T-helper 17 cell (primary cell): Measurements from ENCODE around the gene ADCY4. TPM values are rescaled to one million over a fixed set of nuclear protein-coding genes. Genes with fewer than 3 reads are reported as not detected.
"Not testable (repeated sequence)": the region's sequence is repeated elsewhere in the genome, so short reads cannot be mapped to it uniquely, and the experiment has no call there.

ENCODE experiments used
- ATAC-seq: fragments of 150-1000 bp; cut with Tn5 transposase; 2 replicates; pipeline ENCODE4 v1.10.0; 2021; ENCODE audit warnings: mild to moderate bottlenecking, moderate library complexity
- DNase-seq, 3 donors: peaks; one replicate each; pipeline versions ENCODE4 v3.0.0 to v3.0.0-alpha.2; 2020 to 2021
- H3K9me3 ChIP-seq: one replicate; pipeline ENCODE4 v1.7.0; 2013; ENCODE audit warnings: low read length, mild to moderate bottlenecking; ENCODE audit not compliant: control insufficient read depth, poor library complexity, severe bottlenecking
- H3K27ac Mint-ChIP-seq: one replicate; pipeline ENCODE4 v1.8.0; 2022; ENCODE audit warnings: mild to moderate bottlenecking, moderate library complexity, mixed read lengths
- H3K27me3 Mint-ChIP-seq: one replicate; pipeline ENCODE4 v1.8.0; 2022; ENCODE audit warnings: mixed read lengths
- H3K36me3 Mint-ChIP-seq: one replicate; pipeline ENCODE4 v1.8.0; 2022; ENCODE audit warnings: low read depth, mixed read lengths
- H3K4me1 Mint-ChIP-seq: one replicate; pipeline ENCODE4 v1.8.0; 2022; ENCODE audit warnings: mild to moderate bottlenecking, mixed read lengths
- H3K4me3 Mint-ChIP-seq: one replicate; pipeline ENCODE4 v1.8.0; 2022; ENCODE audit warnings: mild to moderate bottlenecking, moderate library complexity, mixed read lengths
- total RNA-seq, 4 donors: library from RNA in 2 of 4; stranded (reverse) in 2 of 4; gene quantifications; one replicate each; pipeline ENCODE4 v1.2.3 and lab custom pipeline; 2022 to 2026

ADCY4 gene
- total RNA-seq, 2 donors from 2014 or later: 5.4 to 7.9 TPM

- no peak for ATAC-seq
- Mint-ChIP-seq H3K27ac (no peak overlapping the region), H3K27me3 (peaks cover 57% of the 10 kb centered on the region), H3K4me1 (peaks cover 20% of the 10 kb centered on the region), H3K4me3 (no peak overlapping the region), H3K36me3 (peaks cover 4% of the 10 kb centered on the region)
- H3K9me3 ChIP-seq: no peaks in the 10 kb centered on the region
- DNase-seq: no peak
Measured at GRCh38 chr14:24362241-24362960, 27.5 kb upstream of the ADCY4 start.

- Mint-ChIP-seq H3K4me1 (peaks cover 12% of the 10 kb centered on the region), H3K27ac (no peak overlapping the region), H3K27me3 (peaks cover 50% of the 10 kb centered on the region), H3K36me3 (peaks cover 4% of the 10 kb centered on the region), H3K4me3 (no peak overlapping the region)
- DNase-seq: no peak
- H3K9me3 ChIP-seq: no peaks in the 10 kb centered on the region
- no peak for ATAC-seq
Measured at GRCh38 chr14:24361326-24361725, 26.5 kb upstream of the ADCY4 start.

DNA sequence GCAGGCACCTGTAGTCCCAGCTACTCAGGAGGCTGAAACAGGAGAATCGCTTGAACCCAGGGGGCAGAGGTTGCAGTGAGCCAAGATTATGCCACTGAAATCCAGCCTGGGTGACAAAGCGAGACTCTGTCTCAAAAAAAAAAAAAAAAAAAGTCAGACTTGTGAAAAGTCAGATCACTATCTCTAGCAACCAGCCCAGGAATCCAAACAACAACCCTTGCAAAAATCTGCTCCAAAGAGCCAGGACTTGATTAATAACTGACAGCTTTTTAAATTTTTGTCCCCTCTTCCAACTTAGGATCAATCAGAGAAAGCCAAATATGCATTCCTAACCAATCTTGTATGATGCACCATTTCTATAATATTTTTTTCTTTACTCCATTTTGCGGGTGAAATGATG lies 25.4 kb upstream of the ADCY4 start:
- DNase-seq: no peak
- H3K9me3 ChIP-seq: no peaks in the 10 kb centered on the region
- H3K27ac Mint-ChIP-seq: no peak overlapping the region
- peaks cover 4% of the 10 kb centered on the region for H3K36me3 Mint-ChIP-seq
- ATAC-seq: no peak
- H3K27me3 Mint-ChIP-seq: peaks cover 41% of the 10 kb centered on the region
- H3K4me3 Mint-ChIP-seq: no peak overlapping the region
- H3K4me1 Mint-ChIP-seq: peaks cover 5% of the 10 kb centered on the region

- H3K27ac Mint-ChIP-seq: no peak overlapping the region
- no peak for DNase-seq
- peaks cover 44% of the 10 kb centered on the region for H3K27me3 Mint-ChIP-seq
- H3K36me3 Mint-ChIP-seq: peaks cover 2% of the 10 kb centered on the region
- ATAC-seq: no peak
- peaks cover 5% of the 10 kb centered on the region for H3K4me1 Mint-ChIP-seq
- no peaks in the 10 kb centered on the region for H3K9me3 ChIP-seq
- no peak overlapping the region for H3K4me3 Mint-ChIP-seq
Measured at GRCh38 chr14:24356208-24356607, 21.3 kb upstream of the ADCY4 start.

DNA sequence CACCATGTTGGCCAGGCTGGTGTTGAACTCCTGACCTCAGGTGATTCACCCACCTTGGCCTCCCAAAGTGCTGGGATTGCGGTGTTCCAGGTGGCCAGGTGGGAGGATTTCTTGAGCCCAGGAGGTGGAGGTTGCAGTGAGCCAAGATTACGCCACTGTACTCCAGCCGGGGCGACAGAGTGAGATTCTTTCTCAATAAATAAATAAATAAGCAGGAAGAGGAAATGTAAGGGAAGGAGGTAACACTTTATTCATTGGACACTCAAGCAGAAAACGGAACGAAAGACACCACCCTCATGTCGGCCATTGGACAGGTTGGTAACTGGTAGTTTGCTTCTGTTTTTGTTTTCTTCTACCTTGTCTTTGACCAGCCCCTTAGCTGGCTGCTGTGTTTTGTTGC lies 20.1 kb upstream of the ADCY4 start:
- H3K9me3 ChIP-seq: no peaks in the 10 kb centered on the region
- no peak overlapping the region for H3K4me3 Mint-ChIP-seq
- ATAC-seq: no peak
- no peak for DNase-seq
- H3K27me3 Mint-ChIP-seq: peaks cover 49% of the 10 kb centered on the region
- H3K4me1 Mint-ChIP-seq: peaks cover 5% of the 10 kb centered on the region
- H3K36me3 Mint-ChIP-seq: peaks cover 3% of the 10 kb centered on the region
- H3K27ac Mint-ChIP-seq: no peak overlapping the region

DNA sequence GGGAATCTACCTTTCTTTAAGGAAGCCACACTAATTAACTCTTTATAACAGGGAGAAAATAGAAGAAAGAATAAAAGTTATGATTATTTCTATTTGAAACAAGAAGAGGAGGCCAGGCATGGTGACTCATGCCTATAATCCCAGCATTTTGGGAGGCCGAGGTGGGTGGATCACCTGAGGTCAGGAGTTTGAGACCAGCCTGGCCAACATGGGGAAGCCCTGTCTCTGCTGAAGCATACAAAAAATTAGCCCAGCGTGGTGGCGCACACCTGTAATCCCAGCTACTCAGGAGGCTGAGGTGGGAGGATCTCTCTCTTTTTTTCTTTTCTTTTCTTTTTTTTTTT lies 19.6 kb upstream of the ADCY4 start:
- not testable (repeated sequence) for ATAC-seq, DNase-seq, H3K27ac Mint-ChIP-seq, H3K4me3 Mint-ChIP-seq, H3K4me1 Mint-ChIP-seq, H3K9me3 ChIP-seq, H3K36me3 Mint-ChIP-seq
- H3K27me3 Mint-ChIP-seq: peaks cover 50% of the 10 kb centered on the region

GRCh38 chr14:24353559-24354481 lies 18.9 kb upstream of the ADCY4 start:
- Mint-ChIP-seq H3K36me3 (peaks cover 10% of the 10 kb centered on the region), H3K4me3 (no peak overlapping the region), H3K27ac (peak overlapping the region; percentile 57), H3K27me3 (peaks cover 56% of the 10 kb centered on the region), H3K4me1 (peaks cover 5% of the 10 kb centered on the region)
- DNase-seq (no peak), ATAC-seq (no peak)
- H3K9me3 ChIP-seq: no peaks in the 10 kb centered on the region

- ATAC-seq (no peak), DNase-seq (no peak)
- H3K4me1 Mint-ChIP-seq: peaks cover 5% of the 10 kb centered on the region
- H3K9me3 ChIP-seq: no peaks in the 10 kb centered on the region
- H3K27me3 Mint-ChIP-seq: peaks cover 72% of the 10 kb centered on the region
- peaks cover 10% of the 10 kb centered on the region for H3K36me3 Mint-ChIP-seq
- H3K27ac Mint-ChIP-seq: no peak overlapping the region
- H3K4me3 Mint-ChIP-seq: no peak overlapping the region
Measured at GRCh38 chr14:24351517-24351916, 16.6 kb upstream of the ADCY4 start.

- Mint-ChIP-seq H3K4me1 (peaks cover 5% of the 10 kb centered on the region), H3K4me3 (no peak overlapping the region), H3K27ac (no peak overlapping the region), H3K27me3 (peaks cover 85% of the 10 kb centered on the region), H3K36me3 (peaks cover 10% of the 10 kb centered on the region)
- ATAC-seq (no peak), DNase-seq (no peak)
- no peaks in the 10 kb centered on the region for H3K9me3 ChIP-seq
Measured at GRCh38 chr14:24349742-24350141, 14.9 kb upstream of the ADCY4 start.

DNA sequence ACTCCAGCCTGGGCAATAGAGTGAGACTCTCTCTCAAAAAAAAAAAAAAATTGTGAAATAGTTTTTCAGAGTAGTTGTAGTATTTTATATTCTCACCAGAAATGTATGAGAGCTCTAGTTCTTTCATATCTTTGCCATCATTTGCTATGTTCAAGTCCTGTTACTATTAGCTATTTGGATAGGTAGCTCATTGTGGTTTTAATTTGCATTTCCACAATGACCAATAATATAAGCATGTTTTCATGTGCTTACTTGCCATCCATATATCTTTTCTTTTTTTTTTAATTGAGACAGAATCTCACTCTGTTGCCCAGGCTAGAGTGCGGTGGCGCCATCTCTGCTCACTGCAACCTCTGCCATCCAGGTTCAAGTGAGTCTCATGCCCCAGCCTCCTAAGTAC lies 13.3 kb upstream of the ADCY4 start:
- ATAC-seq (no peak), DNase-seq (no peak)
- Mint-ChIP-seq H3K4me3 (no peak overlapping the region), H3K4me1 (no peaks in the 10 kb centered on the region), H3K27ac (no peak overlapping the region), H3K27me3 (peaks cover 82% of the 10 kb centered on the region), H3K36me3 (peaks cover 10% of the 10 kb centered on the region)
- no peaks in the 10 kb centered on the region for H3K9me3 ChIP-seq

GRCh38 chr14:24347134-24347533 lies 12.3 kb upstream of the ADCY4 start:
- H3K4me3 Mint-ChIP-seq: no peak overlapping the region

GRCh38 chr14:24343795-24344660 lies 9.2 kb upstream of the ADCY4 start:
- peaks cover 2% of the 10 kb centered on the region for H3K36me3 Mint-ChIP-seq
- peaks cover 8% of the 10 kb centered on the region for H3K4me1 Mint-ChIP-seq
- no peak overlapping the region for H3K4me3 Mint-ChIP-seq
- H3K27ac Mint-ChIP-seq: no peak overlapping the region
- ATAC-seq: no peak
- no peak for DNase-seq
- H3K27me3 Mint-ChIP-seq: peaks cover 49% of the 10 kb centered on the region
- H3K9me3 ChIP-seq: no peaks in the 10 kb centered on the region

More at GRCh38 chr14:24347134-24347533, 12.3 kb upstream of the ADCY4 start:
- H3K9me3 ChIP-seq: no peaks in the 10 kb centered on the region
- H3K4me1 Mint-ChIP-seq: no peaks in the 10 kb centered on the region
- no peak overlapping the region for H3K27ac Mint-ChIP-seq
- DNase-seq (no peak), ATAC-seq (no peak)
- peaks cover 80% of the 10 kb centered on the region for H3K27me3 Mint-ChIP-seq
- peaks cover 10% of the 10 kb centered on the region for H3K36me3 Mint-ChIP-seq

DNA sequence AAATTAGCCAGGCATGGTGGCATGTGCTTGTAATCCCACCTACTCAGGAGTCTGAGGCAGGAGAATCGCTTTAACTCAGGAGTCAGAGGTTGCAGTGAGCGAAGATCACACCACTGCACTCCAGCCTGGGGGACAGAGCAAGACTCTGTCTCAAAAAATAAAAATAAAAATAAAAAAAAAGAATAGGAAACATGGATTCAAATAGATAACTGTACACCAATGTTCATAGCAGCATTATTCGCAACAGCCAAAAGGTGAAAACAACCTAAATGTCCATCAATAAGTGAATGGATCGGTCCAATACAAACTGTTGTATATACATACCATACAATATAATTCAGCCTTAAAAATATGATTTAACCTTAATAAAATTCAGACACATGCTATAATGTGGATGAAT lies 8.0 kb upstream of the ADCY4 start:
- no peak overlapping the region for H3K4me3 Mint-ChIP-seq
- H3K27me3 Mint-ChIP-seq: peaks cover 40% of the 10 kb centered on the region
- peaks cover 2% of the 10 kb centered on the region for H3K36me3 Mint-ChIP-seq
- ATAC-seq (no peak), DNase-seq (no peak)
- no peak overlapping the region for H3K27ac Mint-ChIP-seq
- H3K4me1 Mint-ChIP-seq: peaks cover 16% of the 10 kb centered on the region
- H3K9me3 ChIP-seq: no peaks in the 10 kb centered on the region
